ENCODE data around the gene DPY19L3. TPM values are rescaled to one million over a fixed set of nuclear protein-coding genes. Genes with fewer than 3 reads are reported as not detected.

DPY19L3 gene
- total and polyA plus RNA-seq, 2 experiments from 2014 or later, result 12.9 to 51.4 TPM

- Histone ChIP-seq H4K20me1 (ENCODE audit: insufficient read depth, poor library complexity, severe bottlenecking) (no peaks in the 10 kb centered on the region), H3K9me2 (replicated peaks; ENCODE audit: insufficient read depth) (no peaks in the 10 kb centered on the region), H3K36me3 (replicated peaks; ENCODE audit: insufficient read depth, low read depth) (peaks cover 6% of the 10 kb centered on the region), H3K27me3 (no peaks in the 10 kb centered on the region), H3K4me1 (ENCODE audit: insufficient read depth) (no peaks in the 10 kb centered on the region), H3K27ac (no peak overlapping the region), H3K79me2 (no peaks in the 10 kb centered on the region), H3K4me3 (no peak overlapping the region), H2AFZ (no peak overlapping the region), H3K4me2 (no peak overlapping the region), H3K9me3 (ENCODE audit: low read depth) (no peaks in the 10 kb centered on the region)
- WGBS (ENCODE audit: low lambda C conversion rate, missing lambda C conversion rate), result 97% methylated on average over 13 of the region's 13 CpGs
- no peak for DNase-seq (ENCODE audit: low spot score)
- TF ChIP-seq EZH2 (IDR thresholded peaks at IDR 0.05; ENCODE audit: borderline replicate concordance), result no peak
- no peak for TF ChIP-seq CTCF (IDR thresholded peaks at IDR 0.05; ENCODE audit: poor library complexity)
Measured at GRCh38 chr19:32480321-32480720, 74.8 kb downstream of the DPY19L3 start.

- no peak overlapping the region for H3K4me2 ChIP-seq
- H3K36me3 ChIP-seq (replicated peaks; ENCODE audit: insufficient read depth, low read depth), result peaks cover 6% of the 10 kb centered on the region
- H3K4me3 ChIP-seq, result no peak overlapping the region
- H3K9me3 ChIP-seq (ENCODE audit: low read depth), result peaks cover 7% of the 10 kb centered on the region
- TF ChIP-seq EZH2phosphoT487 (IDR thresholded peaks at IDR 0.05; ENCODE audit: low read depth, severe bottlenecking, unreplicated experiment), result no peak
- TF ChIP-seq CTCF (IDR thresholded peaks at IDR 0.05; ENCODE audit: poor library complexity), result no peak
- no peak for TF ChIP-seq EZH2 (IDR thresholded peaks at IDR 0.05; ENCODE audit: borderline replicate concordance)
- no peak overlapping the region for H2AFZ ChIP-seq
- no peaks in the 10 kb centered on the region for H3K9me2 ChIP-seq (replicated peaks; ENCODE audit: insufficient read depth)
- no peak overlapping the region for H3K27ac ChIP-seq
- no peak for DNase-seq (ENCODE audit: low spot score)
- WGBS (ENCODE audit: low lambda C conversion rate, missing lambda C conversion rate), result 83% methylated on average over 4 of the region's 4 CpGs
- H4K20me1 ChIP-seq (ENCODE audit: insufficient read depth, poor library complexity, severe bottlenecking), result no peaks in the 10 kb centered on the region
- no peaks in the 10 kb centered on the region for H3K4me1 ChIP-seq (ENCODE audit: insufficient read depth)
- no peaks in the 10 kb centered on the region for H3K27me3 ChIP-seq
- no peaks in the 10 kb centered on the region for H3K79me2 ChIP-seq
Measured at GRCh38 chr19:32483574-32483973, 78.0 kb downstream of the DPY19L3 start.

DNA sequence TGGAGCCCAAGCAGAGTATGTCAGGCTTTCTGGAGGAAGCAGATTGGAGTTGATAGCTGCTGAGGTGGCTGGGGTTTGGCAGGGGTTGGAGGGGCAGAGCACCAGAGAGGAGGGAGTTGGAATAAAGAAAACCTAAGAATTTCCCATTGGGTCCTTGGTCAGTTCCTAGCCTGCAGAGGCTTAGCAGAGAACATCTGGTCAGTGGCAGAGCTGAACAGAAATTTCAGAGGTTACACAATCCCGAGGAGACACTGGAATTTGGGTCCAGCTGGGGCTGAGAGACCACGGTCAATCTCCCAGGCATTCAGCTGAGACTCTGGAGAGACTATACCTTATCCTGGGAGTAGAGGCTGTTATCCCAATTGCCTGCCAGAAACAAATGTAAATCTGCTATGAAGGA, 84.4 kb downstream of the DPY19L3 start:
- no peaks in the 10 kb centered on the region for H3K36me3 ChIP-seq (replicated peaks; ENCODE audit: insufficient read depth, low read depth)
- no peak overlapping the region for H2AFZ ChIP-seq
- H4K20me1 ChIP-seq (ENCODE audit: insufficient read depth, poor library complexity, severe bottlenecking), result no peaks in the 10 kb centered on the region
- H3K79me2 ChIP-seq, result no peaks in the 10 kb centered on the region
- H3K27ac ChIP-seq, result no peak overlapping the region
- TF ChIP-seq CTCF (IDR thresholded peaks at IDR 0.05; ENCODE audit: poor library complexity) (no peak), EZH2 (IDR thresholded peaks at IDR 0.05; ENCODE audit: borderline replicate concordance) (no peak), EZH2phosphoT487 (IDR thresholded peaks at IDR 0.05; ENCODE audit: low read depth, severe bottlenecking, unreplicated experiment) (no peak)
- 90% methylated on average over 2 of the region's 2 CpGs for WGBS (ENCODE audit: low lambda C conversion rate, missing lambda C conversion rate)
- no peak overlapping the region for H3K4me3 ChIP-seq
- DNase-seq (ENCODE audit: low spot score), result no peak
- H3K9me3 ChIP-seq (ENCODE audit: low read depth), result peaks cover 7% of the 10 kb centered on the region
- no peak overlapping the region for H3K4me2 ChIP-seq
- H3K27me3 ChIP-seq, result no peaks in the 10 kb centered on the region
- H3K9me2 ChIP-seq (replicated peaks; ENCODE audit: insufficient read depth), result no peaks in the 10 kb centered on the region
- H3K4me1 ChIP-seq (ENCODE audit: insufficient read depth), result no peaks in the 10 kb centered on the region

DNA sequence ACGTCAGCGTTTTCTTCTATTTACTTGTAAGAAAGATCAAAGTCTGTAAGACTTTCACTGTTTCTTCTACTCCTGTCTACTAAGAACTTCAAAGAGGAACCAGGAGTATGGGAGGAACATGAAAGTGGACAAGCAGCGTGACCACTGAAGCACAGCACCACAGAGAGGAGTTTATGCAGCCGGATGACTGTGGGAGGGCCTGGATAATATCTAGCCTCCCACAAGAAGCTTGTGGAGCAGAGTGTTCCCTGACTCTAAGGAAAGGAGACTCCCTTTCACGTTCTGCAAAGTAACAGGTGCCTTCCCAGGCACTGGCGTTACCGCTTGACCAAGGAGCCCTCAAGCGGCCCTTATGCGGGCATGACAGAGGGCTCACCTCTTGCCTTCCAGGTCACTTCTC, 91.8 kb downstream of the DPY19L3 start:
- no peaks in the 10 kb centered on the region for H3K4me1 ChIP-seq (ENCODE audit: insufficient read depth)
- H3K79me2 ChIP-seq, result no peaks in the 10 kb centered on the region
- H2AFZ ChIP-seq, result no peak overlapping the region
- H3K27me3 ChIP-seq, result no peaks in the 10 kb centered on the region
- no peak for DNase-seq (ENCODE audit: low spot score)
- H3K36me3 ChIP-seq (replicated peaks; ENCODE audit: insufficient read depth, low read depth), result no peaks in the 10 kb centered on the region
- H4K20me1 ChIP-seq (ENCODE audit: insufficient read depth, poor library complexity, severe bottlenecking), result no peaks in the 10 kb centered on the region
- 81% methylated on average over 9 of the region's 9 CpGs for WGBS (ENCODE audit: low lambda C conversion rate, missing lambda C conversion rate)
- H3K9me2 ChIP-seq (replicated peaks; ENCODE audit: insufficient read depth), result no peaks in the 10 kb centered on the region
- TF ChIP-seq EZH2phosphoT487 (IDR thresholded peaks at IDR 0.05; ENCODE audit: low read depth, severe bottlenecking, unreplicated experiment), result no peak
- no peak for TF ChIP-seq EZH2 (IDR thresholded peaks at IDR 0.05; ENCODE audit: borderline replicate concordance)
- no peak for TF ChIP-seq CTCF (IDR thresholded peaks at IDR 0.05; ENCODE audit: poor library complexity)
- H3K4me2 ChIP-seq, result no peak overlapping the region
- no peak overlapping the region for H3K27ac ChIP-seq
- no peaks in the 10 kb centered on the region for H3K9me3 ChIP-seq (ENCODE audit: low read depth)
- H3K4me3 ChIP-seq, result no peak overlapping the region
